ENCODE data around the gene CETP.

- no peak for TF ChIP-seq CTCF (IDR thresholded peaks at IDR 0.05)
- TF ChIP-seq POLR2A (IDR thresholded peaks at IDR 0.05) = no peak
- no peak for TF ChIP-seq EP300 (IDR thresholded peaks at IDR 0.05)
These were observed 40.2 kb upstream of the CETP start for GRCh38 chr16:56921571-56921970.
